Lung (tissue), 12 donors: ENCODE results near the gene MED12L. TPM values are rescaled to one million over a fixed set of nuclear protein-coding genes. Genes with fewer than 3 reads are reported as not detected.

Source experiments
- ATAC-seq: fragments of 200-7000 bp; cut with Tn5 transposase; one replicate; pipeline ENCODE4 v1.9.1; 2020; ENCODE audit warnings: moderate number of reproducible peaks; ENCODE audit not compliant: insufficient read depth, low FRiP score
- DNase-seq, 3 donors: peaks; one replicate each; pipeline ENCODE4 v3.0.0-alpha.2; 2013 to 2017
- H3K27ac ChIP-seq, 2 donors: one replicate each; pipeline ENCODE4 v1.5.1; 2013; ENCODE audit warnings: mild to moderate bottlenecking in 2 of 2, moderate library complexity in 2 of 2, control low read depth in 1 of 2, inconsistent platforms in 1 of 2, low read depth in 1 of 2, low read length in 1 of 2
- H3K27me3 ChIP-seq, 3 donors: one replicate each; pipeline ENCODE4 v1.5.1; 2013; ENCODE audit warnings: low read length in 2 of 3; ENCODE audit not compliant: control insufficient read depth in 3 of 3, insufficient read depth in 3 of 3
- H3K36me3 ChIP-seq, 4 donors: one replicate each; pipeline ENCODE4 v1.5.1; 2013; ENCODE audit warnings: low read length in 4 of 4, mild to moderate bottlenecking in 1 of 4, moderate library complexity in 1 of 4; ENCODE audit not compliant: control insufficient read depth in 4 of 4, insufficient read depth in 4 of 4
- H3K4me1 ChIP-seq, 5 donors: one replicate each; pipeline ENCODE4 v1.5.1; 2013; ENCODE audit warnings: low read length in 5 of 5, mild to moderate bottlenecking in 2 of 5, moderate library complexity in 1 of 5; ENCODE audit not compliant: control insufficient read depth in 5 of 5, insufficient read depth in 5 of 5
- H3K4me3 ChIP-seq: one replicate; pipeline ENCODE4 v1.5.1; 2013; ENCODE audit warnings: mild to moderate bottlenecking, control low read depth, moderate library complexity
- H3K9ac ChIP-seq, 2 donors: one replicate each; pipeline ENCODE4 v1.5.1; 2013; ENCODE audit warnings: low read length in 2 of 2, control low read depth in 1 of 2; ENCODE audit not compliant: insufficient read depth in 1 of 2
- H3K9me3 ChIP-seq, 4 donors: one replicate each; pipeline ENCODE4 v1.5.1; 2013; ENCODE audit warnings: low read length in 3 of 4, mild to moderate bottlenecking in 1 of 4, moderate library complexity in 1 of 4; ENCODE audit not compliant: control insufficient read depth in 4 of 4, insufficient read depth in 3 of 4
- WGBS, 2 donors: extraction: QIAGEN DNeasy Blood & Tissue Kit; methylation state at CpG; one replicate each; pipeline ENCODE4 v1.1.7; 2013; 5-methylcytosine and 5-hydroxymethylcytosine counted together
- polyA plus RNA-seq, 2 donors: library from polyadenylated mRNA; stranded (reverse); fragments of 200-250 nt; gene quantifications; one replicate each; pipeline ENCODE4 v1.2.1, GENCODE V29; 2013
- total RNA-seq, 2 donors: library from RNA; depleted of rRNA in 1 of 2; stranded (reverse); fragments of >200 nt in 1 of 2; gene quantifications; one replicate each; pipeline ENCODE4 v1.2.1, GENCODE V29; 2014 to 2021
- TF ChIP-seq, protein P1 (sequence below): IDR thresholded peaks from 2 replicates; pipeline ENCODE4 v1.5.1; 2012; ENCODE audit warnings: mild to moderate bottlenecking; ENCODE audit errors: control extremely low read depth, extremely low read depth
- donor health status: control.
- donor health status: control.
- donor health status: Bipolar disorder and iron deficiency.
- donor health status: healthy.
- donor health status: DM: yes; HTN: yes; CAD: no.

MED12L gene
- total and polyA plus RNA-seq, 4 donors = 0.02 to 0.82 (median 0.30) TPM

DNA sequence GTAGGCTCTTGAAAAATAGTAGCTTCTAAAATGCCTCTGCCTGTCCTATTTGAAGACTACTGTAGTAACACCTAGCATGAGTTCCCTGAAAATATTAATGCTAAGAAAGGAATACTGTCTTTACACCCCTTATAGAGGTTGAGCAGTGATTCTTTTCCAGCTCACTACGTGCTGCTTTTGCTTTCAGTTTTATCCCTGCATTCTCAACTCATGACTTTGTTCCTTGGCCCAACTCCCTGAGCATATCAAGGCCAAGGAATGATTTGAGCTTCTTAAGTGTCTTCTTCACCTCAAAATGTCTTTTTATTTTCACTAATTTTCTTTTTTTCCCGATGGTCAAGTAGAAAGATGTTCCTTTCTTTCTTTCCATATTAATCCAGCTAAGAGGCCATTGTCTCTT lies 260.4 kb downstream of the MED12L start:
- DNase-seq (peak in 2 of 3 donors; percentile 23 to 65), ATAC-seq (peak; percentile 28)
- H3K9ac ChIP-seq = no peak overlapping the region
- H3K27me3 ChIP-seq = no peaks in the 10 kb centered on the region
- H3K9me3 ChIP-seq = no peaks in the 10 kb centered on the region
- H3K4me3 ChIP-seq = no peak overlapping the region
- 52 to 56% methylated on average over 2 of the region's 2 CpGs for WGBS, 2 donors
- no peak overlapping the region for H3K27ac ChIP-seq
- no peaks in the 10 kb centered on the region for H3K4me1 ChIP-seq
- H3K36me3 ChIP-seq = no peaks in the 10 kb centered on the region
- TF ChIP-seq, protein P1, sequence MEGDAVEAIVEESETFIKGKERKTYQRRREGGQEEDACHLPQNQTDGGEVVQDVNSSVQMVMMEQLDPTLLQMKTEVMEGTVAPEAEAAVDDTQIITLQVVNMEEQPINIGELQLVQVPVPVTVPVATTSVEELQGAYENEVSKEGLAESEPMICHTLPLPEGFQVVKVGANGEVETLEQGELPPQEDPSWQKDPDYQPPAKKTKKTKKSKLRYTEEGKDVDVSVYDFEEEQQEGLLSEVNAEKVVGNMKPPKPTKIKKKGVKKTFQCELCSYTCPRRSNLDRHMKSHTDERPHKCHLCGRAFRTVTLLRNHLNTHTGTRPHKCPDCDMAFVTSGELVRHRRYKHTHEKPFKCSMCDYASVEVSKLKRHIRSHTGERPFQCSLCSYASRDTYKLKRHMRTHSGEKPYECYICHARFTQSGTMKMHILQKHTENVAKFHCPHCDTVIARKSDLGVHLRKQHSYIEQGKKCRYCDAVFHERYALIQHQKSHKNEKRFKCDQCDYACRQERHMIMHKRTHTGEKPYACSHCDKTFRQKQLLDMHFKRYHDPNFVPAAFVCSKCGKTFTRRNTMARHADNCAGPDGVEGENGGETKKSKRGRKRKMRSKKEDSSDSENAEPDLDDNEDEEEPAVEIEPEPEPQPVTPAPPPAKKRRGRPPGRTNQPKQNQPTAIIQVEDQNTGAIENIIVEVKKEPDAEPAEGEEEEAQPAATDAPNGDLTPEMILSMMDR = no peak

DNA sequence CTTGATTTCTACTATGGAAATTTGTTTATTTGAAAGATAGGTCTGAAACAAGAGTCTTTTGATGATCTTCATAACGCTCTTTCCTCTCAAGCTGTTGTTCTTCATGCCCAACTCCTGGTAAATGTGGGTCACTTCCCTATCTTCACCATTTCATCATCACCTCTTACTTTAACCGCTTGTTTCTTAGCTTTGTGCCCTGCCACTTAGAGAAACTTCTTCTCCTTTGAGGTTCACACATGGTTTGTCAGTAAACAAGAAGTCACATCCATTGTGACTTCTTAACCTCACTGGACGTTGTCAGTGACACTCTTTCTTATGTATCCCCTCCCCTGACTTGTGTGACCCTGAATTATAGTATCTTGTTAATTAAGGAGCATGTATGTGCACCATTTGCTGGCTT lies 260.8 kb downstream of the MED12L start:
- TF ChIP-seq, protein P1 = no peak
- Histone ChIP-seq H3K36me3 (no peaks in the 10 kb centered on the region), H3K9me3 (no peaks in the 10 kb centered on the region), H3K9ac (no peak overlapping the region), H3K4me3 (no peak overlapping the region), H3K27me3 (no peaks in the 10 kb centered on the region), H3K27ac (peak overlapping the region in 1 of 2 donors; percentile 67), H3K4me1 (no peaks in the 10 kb centered on the region)
- WGBS, 2 donors = 21 to 52% methylated on average over 3 of the region's 3 CpGs
- DNase-seq (no peak), ATAC-seq (no peak)

DNA sequence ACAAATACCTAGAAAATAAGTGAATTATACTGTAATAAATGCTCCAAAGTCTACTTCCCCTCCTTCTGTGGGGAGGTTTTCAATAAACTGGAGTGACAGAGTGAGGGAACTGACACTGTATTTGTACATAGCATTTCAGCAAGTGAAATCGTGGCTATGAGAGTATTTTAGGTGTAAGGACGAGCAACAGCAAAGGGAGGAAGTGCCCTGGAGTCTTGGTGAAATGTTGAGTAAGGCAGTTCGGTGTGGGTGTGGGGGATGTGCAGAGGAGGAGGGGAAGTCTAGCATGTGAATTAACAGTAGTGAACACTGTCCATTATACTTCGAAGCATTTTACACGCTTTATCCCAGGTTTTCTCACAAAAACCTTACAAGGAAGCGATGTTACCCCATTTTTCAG lies 262.0 kb downstream of the MED12L start:
- H3K4me3 ChIP-seq = no peak overlapping the region
- ATAC-seq = peak; percentile 66
- H3K9ac ChIP-seq = no peak overlapping the region
- H3K36me3 ChIP-seq = no peaks in the 10 kb centered on the region
- H3K4me1 ChIP-seq = no peaks in the 10 kb centered on the region
- TF ChIP-seq, protein P1 = no peak
- no peaks in the 10 kb centered on the region for H3K27me3 ChIP-seq
- H3K9me3 ChIP-seq = no peaks in the 10 kb centered on the region
- DNase-seq = peak in 1 of 3 donors; percentile 20
- H3K27ac ChIP-seq = no peak overlapping the region
- WGBS, 2 donors = 33 to 54% methylated on average over 6 of the region's 6 CpGs

DNA sequence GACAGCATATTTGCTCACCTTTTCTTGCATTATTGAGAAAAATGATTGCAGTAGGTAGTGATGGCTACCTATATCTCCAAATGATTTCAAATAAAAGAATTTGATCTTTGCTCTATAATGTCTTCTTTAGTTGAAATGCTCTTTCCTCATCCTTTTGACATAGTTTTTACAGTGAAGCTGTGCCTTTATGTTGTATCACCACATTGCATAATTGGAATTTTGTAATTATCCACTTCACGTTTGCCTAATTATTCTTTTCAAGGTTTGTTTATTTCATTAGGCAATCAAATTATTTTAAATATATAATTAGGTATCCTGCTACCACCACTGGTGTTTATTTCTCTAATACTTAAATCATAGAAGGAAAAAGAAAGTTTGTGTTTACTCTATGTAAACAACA lies 265.2 kb downstream of the MED12L start:
- Histone ChIP-seq H3K9me3 (no peaks in the 10 kb centered on the region), H3K4me1 (no peaks in the 10 kb centered on the region), H3K36me3 (no peaks in the 10 kb centered on the region), H3K4me3 (no peak overlapping the region), H3K9ac (no peak overlapping the region), H3K27me3 (no peaks in the 10 kb centered on the region), H3K27ac (no peak overlapping the region)
- WGBS, 2 donors = 13 to 24% methylated on average over 1 of the region's 1 CpG
- TF ChIP-seq, protein P1 = no peak
- DNase-seq = no peak
- ATAC-seq = no peak
